HepG2 (cell line): ENCODE results near the gene NAT9. TPM values are rescaled to one million over a fixed set of nuclear protein-coding genes. Genes with fewer than 3 reads are reported as not detected.

ENCODE experiments used
- ATF7 ChIP-seq, 2 experiments: fragments of 450-650 bp in 1 of 2; sonication (generic) in 1 of 2; formaldehyde crosslinking in 1 of 2; IDR thresholded peaks; 2 replicates each; pipeline versions ENCODE4 v1.4.0 to v1.6.1; 2016 to 2020; ENCODE audit warnings: antibody characterized with exemption in 1 of 2, mild to moderate bottlenecking in 1 of 2, missing genetic modification reagents in 1 of 2
- GZF1 ChIP-seq: sonication (generic); formaldehyde crosslinking; IDR thresholded peaks from 2 replicates; pipeline ENCODE4 v1.5.1; 2020; ENCODE audit warnings: mild to moderate bottlenecking, missing genetic modification reagents
- MIER2 ChIP-seq: IDR thresholded peaks from 2 replicates; pipeline ENCODE4 v1.6.1; 2016; ENCODE audit warnings: missing biosample characterization, missing genetic modification reagents
- PHB2 ChIP-seq: fragments of 450-650 bp; IDR thresholded peaks from 2 replicates; pipeline ENCODE4 v1.6.1; 2018; ENCODE audit not compliant: partially characterized antibody
- POLR2AphosphoS5 ChIP-seq: IDR thresholded peaks from 2 replicates; pipeline ENCODE4 v1.6.1; 2012; ENCODE audit warnings: low read depth, low read length
- RFXAP ChIP-seq: sonication (generic); formaldehyde crosslinking; IDR thresholded peaks from 2 replicates; pipeline ENCODE4 v1.4.0; 2020; ENCODE audit warnings: missing genetic modification reagents, borderline replicate concordance
- TMF1 ChIP-seq: sonication (generic); formaldehyde crosslinking; IDR thresholded peaks from 2 replicates; pipeline ENCODE4 v1.8.1; 2022; ENCODE audit warnings: low read depth, missing genetic modification reagents
- ZHX1 ChIP-seq: sonication (generic); formaldehyde crosslinking; IDR thresholded peaks from 2 replicates; pipeline ENCODE4 v1.8.1; 2022; ENCODE audit warnings: low read depth, mild to moderate bottlenecking, missing genetic modification reagents
- ZNF414 ChIP-seq: sonication (generic); formaldehyde crosslinking; IDR thresholded peaks from 2 replicates; pipeline ENCODE4 v1.5.0; 2020; ENCODE audit warnings: missing genetic modification reagents
- ZNF784 ChIP-seq: sonication (generic); formaldehyde crosslinking; IDR thresholded peaks from 2 replicates; pipeline ENCODE4 v1.5.1; 2020; ENCODE audit warnings: missing genetic modification reagents, mild to moderate bottlenecking, borderline replicate concordance
- polyA plus RNA-seq, 8 experiments: library from polyadenylated mRNA; depleted of rRNA in 3 of 8; stranded (reverse) in 7 of 8; unstranded in 1 of 8; fragments of >200 nt; fragmentation: Illumina TruSeq in 4 of 8; extraction: Trizol in 4 of 8; gene quantifications; 2 replicates each; pipeline versions ENCODE4 v1.2.1 to v1.2.3, GENCODE V29; 2011 to 2016; ENCODE audit warnings: low read depth in 4 of 8, missing spikeins in 1 of 8, mixed read lengths in 1 of 8; ENCODE audit not compliant: insufficient read depth in 1 of 8
- total RNA-seq, 5 experiments: library from RNA; depleted of rRNA; stranded (reverse); fragments of >200 nt; fragmentation: Illumina TruSeq; extraction: Trizol; gene quantifications; 2 replicates each; pipeline ENCODE4 v1.2.3, GENCODE V29; 2016; ENCODE audit warnings: low read depth in 1 of 5
- TF ChIP-seq, protein P1 (sequence below): sonication (generic); formaldehyde crosslinking; IDR thresholded peaks from one replicate; pipeline ENCODE4 v1.5.1; 2020; ENCODE audit warnings: mild to moderate bottlenecking, missing genetic modification reagents; ENCODE audit errors: not compliant biosample characterization
- TF ChIP-seq, protein P2 (sequence below): IDR thresholded peaks from 2 replicates; pipeline ENCODE4 v1.6.1; 2016; ENCODE audit warnings: control low read depth
- TF ChIP-seq, protein P3 (sequence below): IDR thresholded peaks from 2 replicates; pipeline ENCODE4 v1.6.1; 2012; ENCODE audit warnings: inconsistent platforms
- TF ChIP-seq, protein P4 (sequence below): sonication (generic); formaldehyde crosslinking; IDR thresholded peaks from 2 replicates; pipeline ENCODE4 v1.8.0; 2022; ENCODE audit warnings: missing genetic modification reagents, mild to moderate bottlenecking, borderline replicate concordance

The NAT9 gene
- total and polyA plus RNA-seq, 2 of the 13 experiments (the other 11 are each of a cell fraction or from before 2014, with no cell fraction given) = 39.7 to 44.2 TPM

GRCh38 chr17:74752415-74752814, 23.7 kb downstream of the NAT9 start (continued):
- TF ChIP-seq ZNF784 (CRISPR knock-in tag) (no peak), MIER2 (no peak), TMF1 (0 out of 2 replicates have a peak, but pooled peaks have one; percentile 7), PHB2 (no peak), ZNF414 (CRISPR knock-in tag) (no peak), POLR2AphosphoS5 (peak; percentile 39), ZHX1 (CRISPR knock-in tag) (no peak), ATF7 (IDR thresholded peaks at IDR 0.05) (no peak), ATF7 (CRISPR knock-in tag; IDR thresholded peaks at IDR 0.05) (no peak), GZF1 (CRISPR knock-in tag) (peak; percentile 96), RFXAP (CRISPR knock-in tag) (no peak)
- TF ChIP-seq, protein P1, sequence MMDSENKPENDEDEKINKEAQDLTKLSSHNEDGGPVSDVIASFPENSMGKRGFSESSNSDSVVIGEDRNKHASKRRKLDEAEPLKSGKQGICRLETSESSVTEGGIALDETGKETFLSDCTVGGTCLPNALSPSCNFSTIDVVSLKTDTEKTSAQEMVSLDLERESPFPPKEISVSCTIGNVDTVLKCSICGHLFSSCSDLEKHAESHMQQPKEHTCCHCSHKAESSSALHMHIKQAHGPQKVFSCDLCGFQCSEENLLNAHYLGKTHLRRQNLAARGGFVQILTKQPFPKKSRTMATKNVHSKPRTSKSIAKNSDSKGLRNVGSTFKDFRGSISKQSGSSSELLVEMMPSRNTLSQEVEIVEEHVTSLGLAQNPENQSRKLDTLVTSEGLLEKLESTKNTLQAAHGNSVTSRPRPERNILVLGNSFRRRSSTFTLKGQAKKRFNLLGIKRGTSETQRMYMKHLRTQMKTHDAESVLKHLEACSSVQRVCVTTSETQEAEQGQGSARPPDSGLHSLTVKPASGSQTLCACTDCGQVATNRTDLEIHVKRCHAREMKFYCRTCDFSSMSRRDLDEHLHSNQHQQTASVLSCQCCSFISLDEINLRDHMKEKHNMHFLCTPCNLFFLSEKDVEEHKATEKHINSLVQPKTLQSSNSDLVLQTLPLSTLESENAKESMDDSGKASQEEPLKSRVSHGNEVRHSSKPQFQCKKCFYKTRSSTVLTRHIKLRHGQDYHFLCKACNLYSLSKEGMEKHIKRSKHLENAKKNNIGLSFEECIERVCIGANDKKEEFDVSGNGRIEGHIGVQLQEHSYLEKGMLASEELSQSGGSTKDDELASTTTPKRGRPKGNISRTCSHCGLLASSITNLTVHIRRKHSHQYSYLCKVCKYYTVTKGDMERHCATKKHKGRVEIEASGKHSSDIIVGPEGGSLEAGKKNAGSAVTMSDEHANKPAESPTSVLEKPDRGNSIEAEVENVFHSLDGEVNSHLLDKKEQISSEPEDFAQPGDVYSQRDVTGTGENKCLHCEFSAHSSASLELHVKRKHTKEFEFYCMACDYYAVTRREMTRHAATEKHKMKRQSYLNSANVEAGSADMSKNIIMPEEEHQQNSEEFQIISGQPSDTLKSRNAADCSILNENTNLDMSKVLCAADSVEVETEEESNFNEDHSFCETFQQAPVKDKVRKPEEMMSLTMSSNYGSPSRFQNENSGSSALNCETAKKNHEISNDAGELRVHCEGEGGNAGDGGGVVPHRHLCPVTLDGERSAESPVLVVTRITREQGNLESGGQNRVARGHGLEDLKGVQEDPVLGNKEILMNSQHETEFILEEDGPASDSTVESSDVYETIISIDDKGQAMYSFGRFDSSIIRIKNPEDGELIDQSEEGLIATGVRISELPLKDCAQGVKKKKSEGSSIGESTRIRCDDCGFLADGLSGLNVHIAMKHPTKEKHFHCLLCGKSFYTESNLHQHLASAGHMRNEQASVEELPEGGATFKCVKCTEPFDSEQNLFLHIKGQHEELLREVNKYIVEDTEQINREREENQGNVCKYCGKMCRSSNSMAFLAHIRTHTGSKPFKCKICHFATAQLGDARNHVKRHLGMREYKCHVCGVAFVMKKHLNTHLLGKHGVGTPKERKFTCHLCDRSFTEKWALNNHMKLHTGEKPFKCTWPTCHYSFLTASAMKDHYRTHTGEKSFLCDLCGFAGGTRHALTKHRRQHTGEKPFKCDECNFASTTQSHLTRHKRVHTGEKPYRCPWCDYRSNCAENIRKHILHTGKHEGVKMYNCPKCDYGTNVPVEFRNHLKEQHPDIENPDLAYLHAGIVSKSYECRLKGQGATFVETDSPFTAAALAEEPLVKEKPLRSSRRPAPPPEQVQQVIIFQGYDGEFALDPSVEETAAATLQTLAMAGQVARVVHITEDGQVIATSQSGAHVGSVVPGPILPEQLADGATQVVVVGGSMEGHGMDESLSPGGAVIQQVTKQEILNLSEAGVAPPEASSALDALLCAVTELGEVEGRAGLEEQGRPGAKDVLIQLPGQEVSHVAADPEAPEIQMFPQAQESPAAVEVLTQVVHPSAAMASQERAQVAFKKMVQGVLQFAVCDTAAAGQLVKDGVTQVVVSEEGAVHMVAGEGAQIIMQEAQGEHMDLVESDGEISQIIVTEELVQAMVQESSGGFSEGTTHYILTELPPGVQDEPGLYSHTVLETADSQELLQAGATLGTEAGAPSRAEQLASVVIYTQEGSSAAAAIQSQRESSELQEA (CRISPR knock-in tag) = no peak
- TF ChIP-seq, protein P2, sequence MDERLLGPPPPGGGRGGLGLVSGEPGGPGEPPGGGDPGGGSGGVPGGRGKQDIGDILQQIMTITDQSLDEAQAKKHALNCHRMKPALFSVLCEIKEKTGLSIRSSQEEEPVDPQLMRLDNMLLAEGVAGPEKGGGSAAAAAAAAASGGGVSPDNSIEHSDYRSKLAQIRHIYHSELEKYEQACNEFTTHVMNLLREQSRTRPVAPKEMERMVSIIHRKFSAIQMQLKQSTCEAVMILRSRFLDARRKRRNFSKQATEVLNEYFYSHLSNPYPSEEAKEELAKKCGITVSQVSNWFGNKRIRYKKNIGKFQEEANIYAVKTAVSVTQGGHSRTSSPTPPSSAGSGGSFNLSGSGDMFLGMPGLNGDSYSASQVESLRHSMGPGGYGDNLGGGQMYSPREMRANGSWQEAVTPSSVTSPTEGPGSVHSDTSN (CRISPR knock-in tag) = no peak
- TF ChIP-seq, protein P3, sequence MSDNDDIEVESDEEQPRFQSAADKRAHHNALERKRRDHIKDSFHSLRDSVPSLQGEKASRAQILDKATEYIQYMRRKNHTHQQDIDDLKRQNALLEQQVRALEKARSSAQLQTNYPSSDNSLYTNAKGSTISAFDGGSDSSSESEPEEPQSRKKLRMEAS = peak; percentile 36
- TF ChIP-seq, protein P4, sequence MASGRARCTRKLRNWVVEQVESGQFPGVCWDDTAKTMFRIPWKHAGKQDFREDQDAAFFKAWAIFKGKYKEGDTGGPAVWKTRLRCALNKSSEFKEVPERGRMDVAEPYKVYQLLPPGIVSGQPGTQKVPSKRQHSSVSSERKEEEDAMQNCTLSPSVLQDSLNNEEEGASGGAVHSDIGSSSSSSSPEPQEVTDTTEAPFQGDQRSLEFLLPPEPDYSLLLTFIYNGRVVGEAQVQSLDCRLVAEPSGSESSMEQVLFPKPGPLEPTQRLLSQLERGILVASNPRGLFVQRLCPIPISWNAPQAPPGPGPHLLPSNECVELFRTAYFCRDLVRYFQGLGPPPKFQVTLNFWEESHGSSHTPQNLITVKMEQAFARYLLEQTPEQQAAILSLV (CRISPR knock-in tag) = no peak
